ENCODE measurements around the gene SP3. TPM values are rescaled to one million over a fixed set of nuclear protein-coding genes. Genes with fewer than 3 reads are reported as not detected.

SP3 gene
- total RNA-seq, 3 donors from 2014 or later, result 78.1 to 104 (median 88.9) TPM

- intact Hi-C loops (cut with DNase I, micrococcal nuclease), result no loop called here
- H3K36me3 ChIP-seq (ENCODE audit: low read depth), result no peaks in the 10 kb centered on the region
- ATAC-seq (no peak), DNase-seq (no peak)
- H3K4me1 ChIP-seq (ENCODE audit: low read depth), result no peaks in the 10 kb centered on the region
- no peaks in the 10 kb centered on the region for H3K9me3 ChIP-seq
- TF ChIP-seq CTCF (IDR thresholded peaks at IDR 0.05), result no peak
- no peak overlapping the region for H3K4me3 ChIP-seq
These were observed 104.6 kb downstream of the SP3 start for GRCh38 chr2:173860566-173860965.

DNA sequence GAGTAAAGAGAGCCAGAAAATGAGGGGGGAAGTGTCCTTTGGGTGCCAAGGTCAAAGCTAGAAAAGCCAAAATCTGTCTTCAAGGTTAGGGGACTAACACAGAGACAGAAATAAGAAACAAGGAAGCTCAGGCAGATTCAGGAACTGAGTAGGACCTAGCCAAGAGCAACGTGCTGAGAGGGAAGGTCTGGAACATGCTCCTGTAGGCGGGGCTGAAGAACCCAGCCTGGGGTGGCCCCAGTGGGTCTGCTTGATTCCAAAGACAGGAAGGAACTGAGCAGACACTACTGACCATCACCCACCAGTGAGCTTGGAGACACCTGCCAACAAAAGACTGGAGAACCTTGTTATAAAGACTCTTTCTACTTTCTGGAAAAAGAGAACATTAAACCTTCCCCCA, 105.1 kb downstream of the SP3 start:
- no peak for TF ChIP-seq CTCF (IDR thresholded peaks at IDR 0.05)
- Histone ChIP-seq H3K4me3 (no peak overlapping the region), H3K36me3 (ENCODE audit: low read depth) (no peaks in the 10 kb centered on the region), H3K4me1 (ENCODE audit: low read depth) (no peaks in the 10 kb centered on the region), H3K9me3 (no peaks in the 10 kb centered on the region)
- ATAC-seq, result peak; percentile 7
- intact Hi-C loops (cut with DNase I, micrococcal nuclease), result no loop called here
- no peak for DNase-seq

GRCh38 chr2:173858291-173858731, 106.9 kb downstream of the SP3 start:
- Histone ChIP-seq H3K9me3 (no peaks in the 10 kb centered on the region), H3K4me1 (ENCODE audit: low read depth) (no peaks in the 10 kb centered on the region), H3K36me3 (ENCODE audit: low read depth) (no peaks in the 10 kb centered on the region), H3K4me3 (no peak overlapping the region)
- TF ChIP-seq CTCF (IDR thresholded peaks at IDR 0.05), result no peak
- DNase-seq (no peak), ATAC-seq (no peak)
- intact Hi-C loops (cut with DNase I, micrococcal nuclease), result no loop called here
